H1 (cell line): ENCODE data around the gene CENPB. TPM values are rescaled to one million over a fixed set of nuclear protein-coding genes. Genes with fewer than 3 reads are reported as not detected.

Experiments used
- CTCF ChIA-PET: fragments of 300-600 bp; sonication (Branson Sonifier 250); formaldehyde crosslinking; loops from one replicate; lab custom pipeline; 2021; ENCODE audit not compliant: partially characterized antibody; lab: Charles Lee
- POLR2A ChIA-PET: fragments of 300-600 bp; sonication (Branson Sonifier 250); formaldehyde crosslinking; loops from one replicate; lab custom pipeline; 2021; ENCODE audit warnings: inconsistent platforms; ENCODE audit not compliant: partially characterized antibody; lab: Charles Lee
- DNase-seq, 2 experiments: peaks; one replicate each; pipeline versions ENCODE4 v3.0.0 to v3.0.0-alpha.2; 2010 to 2022; ENCODE audit warnings: low spot score in 2 of 2, low read depth in 1 of 2, mixed read lengths in 1 of 2
- FAIRE-seq: peaks from 2 replicates; lab custom pipeline; 2011; peaks lifted over from hg19 to GRCh38; lab: Jason Lieb, UNC
- H2AFZ ChIP-seq: 2 replicates; pipeline ENCODE4 v1.8.1; 2012; ENCODE audit warnings: low read length, inconsistent platforms
- H2AK5ac ChIP-seq: 2 replicates; pipeline ENCODE4 v1.6.1; 2013; ENCODE audit warnings: low read depth, low read length
- H2BK120ac ChIP-seq: replicated peaks from 2 replicates; pipeline ENCODE3; 2013; ENCODE audit warnings: low read depth, low read length, inconsistent platforms
- H2BK12ac ChIP-seq: 2 replicates; pipeline ENCODE4 v1.6.1; 2013; ENCODE audit warnings: low read depth, low read length
- H2BK15ac ChIP-seq: 2 replicates; pipeline ENCODE4 v1.6.1; 2013; ENCODE audit warnings: low read length
- H2BK20ac ChIP-seq: 2 replicates; pipeline ENCODE4 v1.6.1; 2013; ENCODE audit warnings: low read length
- H2BK5ac ChIP-seq: 2 replicates; pipeline ENCODE4 v1.6.1; 2013; ENCODE audit warnings: low read depth, low read length
- H3K14ac ChIP-seq: 2 replicates; pipeline ENCODE4 v1.6.1; 2013; ENCODE audit warnings: inconsistent platforms; ENCODE audit not compliant: insufficient read length
- H3K18ac ChIP-seq: 2 replicates; pipeline ENCODE4 v1.6.1; 2013; ENCODE audit warnings: low read length; ENCODE audit errors: extremely low read depth
- H3K23ac ChIP-seq: 2 replicates; pipeline ENCODE4 v1.6.1; 2013; ENCODE audit warnings: inconsistent platforms; ENCODE audit not compliant: insufficient read length
- H3K23me2 ChIP-seq: 2 replicates; pipeline ENCODE4 v1.6.1; 2013; ENCODE audit warnings: low read depth, low read length
- H3K27ac ChIP-seq: 2 replicates; pipeline ENCODE4 v1.6.1; 2011; ENCODE audit warnings: low read depth, low read length, inconsistent platforms
- H3K27me3 ChIP-seq, 4 experiments: replicated peaks in 1 of 4; 1 replicate in 1 of 4; 2 replicates in 3 of 4; pipeline versions ENCODE4 v1.6.1 to v1.8.1; 2011 to 2013; ENCODE audit warnings: low read length in 3 of 4, mild to moderate bottlenecking in 3 of 4, inconsistent platforms in 2 of 4, mixed read lengths in 2 of 4, moderate library complexity in 1 of 4; ENCODE audit not compliant: control insufficient read depth in 3 of 4, insufficient read depth in 3 of 4; ENCODE audit errors: extremely low read depth in 1 of 4
- H3K36me3 ChIP-seq, 4 experiments: 2 replicates each; pipeline versions ENCODE4 v1.6.1 to v1.8.1; 2011 to 2013; ENCODE audit warnings: mild to moderate bottlenecking in 4 of 4, low read length in 3 of 4, moderate library complexity in 2 of 4, control low read depth in 1 of 4, inconsistent platforms in 1 of 4; ENCODE audit not compliant: insufficient read depth in 4 of 4, control insufficient read depth in 2 of 4
- H3K4ac ChIP-seq: replicated peaks from 2 replicates; pipeline ENCODE3; 2013; ENCODE audit warnings: low read length, low read depth, mixed read lengths, inconsistent platforms; ENCODE audit not compliant: insufficient read length
- H3K4me1 ChIP-seq, 4 experiments: replicated peaks in 1 of 4; 1 replicate in 1 of 4; 2 replicates in 3 of 4; pipeline versions ENCODE4 v1.6.1 to v1.8.1; 2011 to 2013; ENCODE audit warnings: low read length in 3 of 4, inconsistent platforms in 2 of 4, mixed read lengths in 1 of 4; ENCODE audit not compliant: insufficient read depth in 4 of 4, control insufficient read depth in 3 of 4
- H3K4me2 ChIP-seq, 2 experiments: 2 replicates each; pipeline versions ENCODE4 v1.6.1 to v1.8.1; 2011 to 2013; ENCODE audit warnings: low read depth in 2 of 2, low read length in 2 of 2, control low read depth in 1 of 2, inconsistent platforms in 1 of 2, mild to moderate bottlenecking in 1 of 2; ENCODE audit not compliant: insufficient read depth in 1 of 2
- H3K4me3 ChIP-seq, 4 experiments: fragments of 200-600, 300-600 bp in 1 of 4; sonication (generic), shearing (Covaris generic), sonication (Bioruptor Twin) in 1 of 4; 2 replicates each; pipeline versions ENCODE4 v1.5.1 to v1.8.1; 2011 to 2016; ENCODE audit warnings: low read length in 4 of 4, low read depth in 3 of 4, control low read depth in 2 of 4, inconsistent platforms in 2 of 4, mild to moderate bottlenecking in 2 of 4, mixed read lengths in 1 of 4, moderate library complexity in 1 of 4; ENCODE audit not compliant: insufficient read depth in 2 of 4; ENCODE audit errors: extremely low read depth in 1 of 4
- H3K56ac ChIP-seq: replicated peaks from 2 replicates; pipeline ENCODE3; 2013; ENCODE audit warnings: low read depth, mild to moderate bottlenecking, mixed read lengths, low read length, inconsistent platforms; ENCODE audit not compliant: insufficient read length
- H3K79me1 ChIP-seq: 2 replicates; pipeline ENCODE4 v1.6.1; 2013; ENCODE audit warnings: low read depth, low read length, control low read depth
- H3K79me2 ChIP-seq, 2 experiments: 2 replicates each; pipeline versions ENCODE4 v1.6.1 to v1.8.1; 2012 to 2013; ENCODE audit warnings: low read length in 2 of 2, mild to moderate bottlenecking in 2 of 2, inconsistent platforms in 1 of 2; ENCODE audit not compliant: insufficient read depth in 2 of 2, control insufficient read depth in 1 of 2
- H3K9ac ChIP-seq, 4 experiments: replicated peaks in 1 of 4; 1 replicate in 1 of 4; 2 replicates in 3 of 4; pipeline versions ENCODE4 v1.6.1 to v1.8.1; 2011 to 2013; ENCODE audit warnings: low read depth in 3 of 4, low read length in 3 of 4, control low read depth in 2 of 4, mild to moderate bottlenecking in 2 of 4, moderate library complexity in 2 of 4, inconsistent platforms in 1 of 4; ENCODE audit errors: extremely low read depth in 1 of 4
- H3K9me3 ChIP-seq, 2 experiments: 2 replicates each; pipeline versions ENCODE4 v1.6.1 to v1.8.1; 2012 to 2013; ENCODE audit warnings: mild to moderate bottlenecking in 2 of 2, moderate library complexity in 2 of 2, control low read depth in 1 of 2, inconsistent platforms in 1 of 2, low read depth in 1 of 2, low read length in 1 of 2, mixed read lengths in 1 of 2; ENCODE audit not compliant: insufficient read depth in 2 of 2
- H4K20me1 ChIP-seq, 2 experiments: replicated peaks in 1 of 2; 2 replicates each; pipeline versions ENCODE3 to v1.8.1; 2011 to 2013; ENCODE audit warnings: inconsistent platforms in 2 of 2, low read length in 2 of 2, mild to moderate bottlenecking in 1 of 2; ENCODE audit not compliant: insufficient read depth in 2 of 2, control insufficient read depth in 1 of 2
- H4K5ac ChIP-seq: 2 replicates; pipeline ENCODE4 v1.6.1; 2013; ENCODE audit warnings: low read length, low read depth, mixed read lengths, inconsistent platforms; ENCODE audit not compliant: insufficient read length
- H4K8ac ChIP-seq: 2 replicates; pipeline ENCODE4 v1.8.0; 2013; ENCODE audit warnings: mild to moderate bottlenecking, moderate library complexity, low read length, inconsistent platforms; ENCODE audit not compliant: insufficient read depth; ENCODE audit errors: extremely low read depth
- H4K91ac ChIP-seq: replicated peaks from 2 replicates; pipeline ENCODE3; 2013; ENCODE audit warnings: low read length, mixed read lengths, inconsistent platforms; ENCODE audit not compliant: insufficient read length
- EZH2 ChIP-seq: fragments of 200-600 bp; sonication (generic); IDR thresholded peaks from 2 replicates; pipeline ENCODE4 v1.7.1; 2012; ENCODE audit warnings: low read depth, mild to moderate bottlenecking, moderate library complexity, low read length, inconsistent platforms; ENCODE audit not compliant: severe bottlenecking
- KDM5A ChIP-seq: fragments of 200-600 bp; IDR thresholded peaks from 2 replicates; pipeline ENCODE4 v1.7.1; 2012; ENCODE audit warnings: mild to moderate bottlenecking, low read length, inconsistent platforms, mixed read lengths
- NRF1 ChIP-seq: IDR thresholded peaks from 2 replicates; pipeline ENCODE4 v1.6.1; 2011; ENCODE audit warnings: mild to moderate bottlenecking, low read depth, low read length, improper control_type of control experiment
- PHF8 ChIP-seq: fragments of 200-600 bp; sonication (generic); conservative IDR thresholded peaks from 2 replicates; pipeline ENCODE4 v1.7.1; 2012; ENCODE audit warnings: low read depth, mild to moderate bottlenecking, inconsistent platforms, low read length, moderate library complexity
- POLR2A ChIP-seq, 2 experiments: IDR thresholded peaks; 1 replicate in 1 of 2; 2 replicates in 1 of 2; pipeline ENCODE4 v1.6.1; 2011; ENCODE audit warnings: low read depth in 2 of 2, low read length in 2 of 2, mild to moderate bottlenecking in 2 of 2; ENCODE audit errors: control extremely low read depth in 1 of 2
- SP1 ChIP-seq: IDR thresholded peaks from 2 replicates; pipeline ENCODE4 v1.6.1; 2011; ENCODE audit warnings: low read depth, low read length
- SP4 ChIP-seq: IDR thresholded peaks from 2 replicates; pipeline ENCODE4 v1.6.1; 2012; ENCODE audit warnings: low read length, inconsistent platforms
- WGBS, 2 experiments: shearing (Covaris generic) in 1 of 2; methylation state at CpG; one replicate each; pipeline versions ENCODE4 v1.1.6 to v1.1.7; 2013 to 2015; ENCODE audit warnings: low lambda C conversion rate in 2 of 2, mixed read lengths in 2 of 2, inconsistent platforms in 1 of 2, low coverage in 1 of 2, missing lambda C conversion rate in 1 of 2; ENCODE audit not compliant: insufficient replicate concordance in 2 of 2, insufficient coverage in 1 of 2, insufficient read length in 1 of 2; ENCODE audit errors: extremely low coverage in 1 of 2, missing lambda C conversion rate in 1 of 2; 5-methylcytosine and 5-hydroxymethylcytosine counted together
- polyA plus RNA-seq, 7 experiments: library from polyadenylated mRNA; depleted of rRNA in 3 of 7; stranded (reverse) in 5 of 7; unstranded in 2 of 7; fragments of >200 nt in 5 of 7; fragments of 200-250 nt in 2 of 7; gene quantifications; 1 replicate in 5 of 7; 2 replicates in 1 of 7; 4 replicates in 1 of 7; pipeline versions ENCODE4 v1.2.1 to v1.2.3, GENCODE V29; 2011 to 2013; ENCODE audit warnings: missing spikeins in 2 of 7, mixed read lengths in 2 of 7
- total RNA-seq: library from RNA; stranded (reverse); fragmentation: NEBNext Ultra II Directional; extraction: Animal tissue kit (Norgen Biotek cat#: 25700); gene quantifications from 2 replicates; pipeline ENCODE4 v1.2.1, GENCODE V29; 2021
- TF ChIP-seq, protein P1 (sequence below): IDR thresholded peaks from 2 replicates; pipeline ENCODE4 v1.6.1; 2012; ENCODE audit warnings: inconsistent platforms

Gene CENPB
- total and polyA plus RNA-seq, 2 of the 8 experiments (the other 6 are each of a cell fraction or from before 2014, with no cell fraction given), result 17.7 to 51.6 TPM

DNA sequence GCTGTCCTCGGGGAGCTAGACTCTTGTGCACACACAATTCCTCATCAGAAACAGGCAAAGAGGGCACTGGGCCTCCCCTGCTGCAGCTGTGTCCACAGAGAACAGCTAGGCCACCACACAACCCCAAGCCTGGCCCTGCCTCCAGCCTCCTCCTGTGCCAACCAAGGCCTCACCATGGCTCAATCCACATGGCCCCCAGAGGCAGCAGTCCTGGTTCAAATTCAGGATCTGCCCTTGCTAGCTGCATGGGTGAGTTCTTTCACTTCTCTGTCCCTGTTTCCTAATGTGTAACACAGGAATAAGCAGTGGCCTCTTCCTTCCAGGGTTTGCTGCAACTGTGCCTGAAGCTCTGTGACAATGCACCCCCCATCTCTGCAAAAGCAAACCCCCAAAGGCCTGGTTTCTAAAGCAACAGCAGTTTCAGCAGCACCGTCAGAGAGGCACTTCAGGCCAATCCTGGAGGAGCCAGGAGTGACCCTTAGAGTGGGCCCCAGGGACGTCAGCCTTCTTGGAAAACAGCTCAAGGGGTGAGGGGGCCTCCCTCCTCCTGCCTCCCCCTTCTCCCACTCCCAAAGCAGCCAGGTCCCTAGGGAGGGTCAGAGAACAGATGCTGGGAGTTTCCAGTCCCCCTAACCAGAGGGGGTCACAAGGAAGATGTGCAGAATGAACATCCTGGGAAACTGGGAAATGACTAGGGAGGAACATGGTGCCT lies 21.2 kb downstream of the CENPB start:
- no peak for FAIRE-seq
- no peak overlapping the region for H3K27ac ChIP-seq
- CTCF ChIA-PET, result interaction anchor here (0.7 to 14.2 kb wide), 9 partner anchors 13 to 248 kb away, joined by 3 to 277 read pairs (median 3); partner anchors contain the start of gene SPEF1

More for the DNA sequence above, 21.2 kb downstream of the CENPB start:
- TF ChIP-seq SP1 (no peak), PHF8 (no peak), SP4 (no peak), EZH2 (no peak), POLR2A (IDR thresholded peaks at IDR 0.05; ENCODE audit: control extremely low read depth in 1 of 2, low read depth in 2 of 2, low read length in 2 of 2) (no peak), KDM5A (no peak), NRF1 (no peak)
- TF ChIP-seq, protein P1, sequence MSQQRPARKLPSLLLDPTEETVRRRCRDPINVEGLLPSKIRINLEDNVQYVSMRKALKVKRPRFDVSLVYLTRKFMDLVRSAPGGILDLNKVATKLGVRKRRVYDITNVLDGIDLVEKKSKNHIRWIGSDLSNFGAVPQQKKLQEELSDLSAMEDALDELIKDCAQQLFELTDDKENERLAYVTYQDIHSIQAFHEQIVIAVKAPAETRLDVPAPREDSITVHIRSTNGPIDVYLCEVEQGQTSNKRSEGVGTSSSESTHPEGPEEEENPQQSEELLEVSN, result no peak
- no peak overlapping the region for H2AK5ac ChIP-seq
- H2BK20ac ChIP-seq, result no peak overlapping the region
- no peak overlapping the region for H2AFZ ChIP-seq
- peaks cover 16% of the 10 kb centered on the region for H3K79me1 ChIP-seq
- H3K4ac ChIP-seq, result no peak overlapping the region
- H3K4me3 ChIP-seq, result no peak overlapping the region
- no peak overlapping the region for H2BK15ac ChIP-seq
- H2BK5ac ChIP-seq, result no peak overlapping the region
- H2BK120ac ChIP-seq, result no peak overlapping the region
- no peak for DNase-seq
- no peak overlapping the region; a peak in 1 of 4 replicates for H3K4me2 ChIP-seq
- peaks cover 0 to 30% of the 10 kb centered on the region in 2 experiments; a peak in 1 of 4 replicates for H3K79me2 ChIP-seq
- peaks cover 0 to 10% of the 10 kb centered on the region in 2 experiments for H4K20me1 ChIP-seq
- H3K23ac ChIP-seq, result no peak overlapping the region
- H3K9ac ChIP-seq, result no peak overlapping the region
- H3K27me3 ChIP-seq, result no peaks in the 10 kb centered on the region
- H2BK12ac ChIP-seq, result no peak overlapping the region
- no peak overlapping the region for H4K91ac ChIP-seq
- H3K23me2 ChIP-seq, result peaks cover 12% of the 10 kb centered on the region; the same call in 1 of the 2 replicates
- no peaks in the 10 kb centered on the region for H3K9me3 ChIP-seq
- no peak overlapping the region for H4K5ac ChIP-seq
- H4K8ac ChIP-seq, result no peak overlapping the region
- H3K56ac ChIP-seq, result no peak overlapping the region
- H3K14ac ChIP-seq, result no peak overlapping the region
- peaks cover 3 to 15% (median 6%) of the 10 kb centered on the region in 4 experiments; a peak in 6 of 7 replicates for H3K4me1 ChIP-seq
- H3K36me3 ChIP-seq, result peaks cover 0 to 6% (median 0%) of the 10 kb centered on the region in 4 experiments; a peak in 1 of 8 replicates
- POLR2A ChIA-PET, result interaction anchor here (1.2 to 4.4 kb wide), 2 partner anchors 10 to 13 kb away, joined by 4 to 46 read pairs; no protein-coding TSS in a partner anchor
- no peak overlapping the region for H3K18ac ChIP-seq
- WGBS, 2 experiments, result 94% methylated on average over 3 of the region's 3 CpGs; no CpG with 5 or more reads in 1 of the 2 experiments
